ENCODE results near the gene CTNND1.
"Not testable (repeated sequence)": the region's sequence is repeated elsewhere in the genome, so short reads cannot be mapped to it uniquely, and the experiment has no call there.

DNA sequence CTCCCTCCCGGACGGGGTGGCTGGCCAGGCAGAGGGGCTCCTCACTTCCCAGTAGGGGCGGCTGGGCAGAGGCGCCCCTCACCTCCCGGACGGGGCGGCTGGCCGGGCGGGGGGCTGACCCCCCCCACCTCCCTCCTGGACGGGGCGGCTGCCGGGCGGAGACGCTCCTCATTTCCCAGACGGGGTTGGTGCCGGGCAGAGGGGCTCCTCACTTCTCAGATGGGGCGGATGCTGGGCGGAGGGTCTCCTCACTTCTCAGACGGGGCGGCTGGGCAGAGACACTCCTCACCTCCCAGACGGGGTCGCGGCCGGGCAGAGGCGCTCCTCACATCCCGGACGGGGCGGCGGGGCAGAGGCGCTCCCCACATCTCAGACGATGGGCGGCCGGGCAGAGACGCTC is 44.9 kb upstream of the CTNND1 start:
- TF ChIP-seq, protein P1, sequence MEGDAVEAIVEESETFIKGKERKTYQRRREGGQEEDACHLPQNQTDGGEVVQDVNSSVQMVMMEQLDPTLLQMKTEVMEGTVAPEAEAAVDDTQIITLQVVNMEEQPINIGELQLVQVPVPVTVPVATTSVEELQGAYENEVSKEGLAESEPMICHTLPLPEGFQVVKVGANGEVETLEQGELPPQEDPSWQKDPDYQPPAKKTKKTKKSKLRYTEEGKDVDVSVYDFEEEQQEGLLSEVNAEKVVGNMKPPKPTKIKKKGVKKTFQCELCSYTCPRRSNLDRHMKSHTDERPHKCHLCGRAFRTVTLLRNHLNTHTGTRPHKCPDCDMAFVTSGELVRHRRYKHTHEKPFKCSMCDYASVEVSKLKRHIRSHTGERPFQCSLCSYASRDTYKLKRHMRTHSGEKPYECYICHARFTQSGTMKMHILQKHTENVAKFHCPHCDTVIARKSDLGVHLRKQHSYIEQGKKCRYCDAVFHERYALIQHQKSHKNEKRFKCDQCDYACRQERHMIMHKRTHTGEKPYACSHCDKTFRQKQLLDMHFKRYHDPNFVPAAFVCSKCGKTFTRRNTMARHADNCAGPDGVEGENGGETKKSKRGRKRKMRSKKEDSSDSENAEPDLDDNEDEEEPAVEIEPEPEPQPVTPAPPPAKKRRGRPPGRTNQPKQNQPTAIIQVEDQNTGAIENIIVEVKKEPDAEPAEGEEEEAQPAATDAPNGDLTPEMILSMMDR (conservative IDR thresholded peaks at IDR 0.05; ENCODE audit: low read length) = not testable (repeated sequence)
- not testable (repeated sequence) for TF ChIP-seq EZH2phosphoT487 (IDR thresholded peaks at IDR 0.05; ENCODE audit: borderline replicate concordance)
